Activated gamma-delta T cell treated with anti-CD3 and anti-CD28 coated beads, Interleukin-2, amount 50 U/mL, for 16 hours (primary cell): ENCODE results near the gene ALG1.
"Not testable (repeated sequence)": the region's sequence is repeated elsewhere in the genome, so short reads cannot be mapped to it uniquely, and the experiment has no call there.

ENCODE experiments used
- DNase-seq: peaks from one replicate; pipeline ENCODE4 v3.0.0-alpha.2; 2020; ENCODE audit warnings: low read depth

The ALG1 gene

GRCh38 chr16:5098221-5099159, 26.8 kb downstream of the ALG1 start:
- DNase-seq = peak; percentile 93

DNA sequence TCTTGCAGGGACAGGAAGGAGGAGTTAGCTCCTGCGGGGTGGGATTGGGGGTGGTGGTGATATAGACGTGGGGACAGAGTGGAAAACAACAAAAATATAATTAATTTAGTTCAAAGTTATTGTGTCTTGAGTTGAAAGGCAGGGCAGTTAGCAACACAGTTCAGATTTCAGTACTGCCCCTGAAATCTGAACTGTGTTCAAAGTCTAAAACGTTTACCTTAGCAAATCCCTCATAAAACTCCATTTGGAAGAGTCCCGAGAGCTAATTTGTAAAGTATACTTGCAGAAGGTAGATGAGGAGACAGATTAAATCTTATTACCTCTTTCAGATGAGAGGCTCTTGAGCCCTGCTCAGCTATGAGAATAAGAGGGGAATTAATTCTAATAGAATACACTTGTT, 27.5 kb downstream of the ALG1 start:
- not testable (repeated sequence) for DNase-seq

DNA sequence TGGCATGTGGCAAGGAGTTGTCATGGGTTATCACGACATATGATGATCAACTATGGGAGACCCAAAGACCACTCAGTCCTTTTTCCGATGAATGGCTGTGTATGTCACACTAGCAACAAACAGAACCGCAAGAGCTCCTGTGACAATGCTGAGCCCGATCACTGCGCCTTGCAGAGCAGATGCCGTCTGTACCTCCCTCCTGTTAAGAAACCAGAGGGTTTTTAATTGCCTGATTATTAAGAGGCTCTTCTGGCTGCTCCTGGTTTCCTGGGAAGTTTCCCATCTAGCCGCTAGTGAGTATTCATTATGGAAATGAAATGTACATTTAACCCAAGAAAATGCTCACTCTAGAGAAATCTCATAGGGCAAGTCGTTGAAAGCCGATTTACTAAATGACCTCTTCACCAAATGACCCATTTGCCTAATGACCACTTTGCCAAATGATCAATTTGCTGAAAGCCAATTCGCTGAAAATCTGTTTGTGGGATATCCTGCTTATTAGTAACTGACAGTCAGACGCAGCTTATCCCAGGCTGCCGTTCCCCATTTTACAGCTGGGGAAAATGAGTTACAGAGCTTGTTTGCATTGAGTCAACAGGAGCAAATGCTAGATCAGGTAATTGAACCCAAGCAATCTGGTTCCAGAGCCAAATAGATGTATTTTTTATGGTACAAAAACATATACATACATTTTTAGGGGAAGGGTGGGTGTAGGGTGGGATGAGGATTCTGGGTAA, 31.8 kb downstream of the ALG1 start:
- not testable (repeated sequence) for DNase-seq

DNA sequence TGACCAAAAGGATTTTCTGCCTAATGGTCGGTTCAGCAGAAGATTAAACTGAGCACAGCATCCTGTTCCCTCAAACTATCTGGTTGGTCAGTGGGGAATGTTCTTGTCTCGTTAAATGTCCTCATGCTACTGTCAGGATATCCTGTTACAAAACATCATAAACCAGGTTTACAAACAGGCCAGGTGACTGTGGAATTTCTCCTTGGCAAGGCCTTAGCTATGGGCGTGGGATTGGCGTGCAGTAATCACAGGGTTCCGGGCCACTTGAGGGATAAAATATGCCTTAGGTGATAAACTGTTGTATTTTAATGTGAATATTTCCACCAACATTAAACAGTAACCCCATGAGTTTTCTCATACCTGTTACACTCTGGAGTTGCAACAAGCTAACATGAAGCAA, 33.4 kb downstream of the ALG1 start:
- DNase-seq = not testable (repeated sequence)

DNA sequence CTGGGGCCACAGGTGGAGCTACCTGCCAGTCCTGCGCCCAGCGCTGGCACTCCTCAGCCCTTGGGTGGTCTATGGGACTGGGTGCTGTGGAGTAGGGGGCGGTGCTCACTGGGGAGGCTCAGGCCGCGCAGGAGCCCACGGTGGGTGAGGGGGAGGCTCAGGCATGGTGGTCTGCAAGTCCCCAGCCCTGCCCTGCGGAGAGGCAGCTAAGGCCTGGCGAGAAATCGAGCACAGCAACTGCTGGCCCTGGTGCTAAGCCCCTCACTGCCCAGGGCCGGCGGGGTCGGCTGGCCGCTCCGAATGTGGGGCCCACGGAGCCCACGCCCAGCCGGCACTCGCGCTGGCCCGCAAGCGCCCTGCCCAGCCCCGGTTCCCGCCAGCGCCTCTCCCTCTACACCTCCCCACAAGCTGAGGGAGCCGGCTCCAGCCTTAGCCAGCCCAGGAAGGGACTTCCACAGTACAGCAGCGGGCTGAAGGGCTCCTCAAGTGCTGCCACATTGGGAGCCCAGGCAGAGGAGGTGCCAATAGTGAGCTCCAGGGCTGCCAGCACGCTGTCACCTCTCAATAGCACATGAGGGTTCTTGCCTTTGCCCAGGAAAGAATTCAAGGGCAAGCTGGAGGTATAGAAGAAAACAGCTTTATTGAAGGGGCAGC, 37.0 kb downstream of the ALG1 start:
- no peak for DNase-seq

- DNase-seq = not testable (repeated sequence)
Measured at GRCh38 chr16:5110933-5111332, 39.3 kb downstream of the ALG1 start.

DNA sequence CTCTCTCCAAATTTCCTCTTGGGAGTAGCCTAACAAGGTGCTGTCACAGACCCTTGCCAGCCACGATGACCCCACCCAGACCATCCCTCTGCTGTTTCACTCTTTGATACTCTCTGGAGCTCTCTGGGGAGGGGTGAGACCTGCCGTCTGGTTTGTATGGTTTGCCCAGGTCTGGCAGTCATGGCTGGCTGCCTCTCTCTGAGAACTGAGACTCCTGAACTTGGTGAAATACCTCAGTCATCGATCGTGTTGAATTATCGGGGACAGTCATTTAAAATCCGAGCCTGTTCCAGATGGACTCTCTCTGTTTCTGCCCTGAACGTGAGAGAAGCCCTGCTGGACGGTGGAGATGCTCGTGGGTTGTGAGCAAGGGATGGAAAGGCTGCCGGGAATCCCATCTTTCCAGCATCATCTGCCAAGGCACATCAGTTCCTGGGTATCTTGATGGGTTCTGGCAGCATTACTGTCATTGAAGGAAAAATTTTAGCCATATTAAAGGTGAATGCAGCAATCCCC, 45.2 kb downstream of the ALG1 start:
- not testable (repeated sequence) for DNase-seq

DNA sequence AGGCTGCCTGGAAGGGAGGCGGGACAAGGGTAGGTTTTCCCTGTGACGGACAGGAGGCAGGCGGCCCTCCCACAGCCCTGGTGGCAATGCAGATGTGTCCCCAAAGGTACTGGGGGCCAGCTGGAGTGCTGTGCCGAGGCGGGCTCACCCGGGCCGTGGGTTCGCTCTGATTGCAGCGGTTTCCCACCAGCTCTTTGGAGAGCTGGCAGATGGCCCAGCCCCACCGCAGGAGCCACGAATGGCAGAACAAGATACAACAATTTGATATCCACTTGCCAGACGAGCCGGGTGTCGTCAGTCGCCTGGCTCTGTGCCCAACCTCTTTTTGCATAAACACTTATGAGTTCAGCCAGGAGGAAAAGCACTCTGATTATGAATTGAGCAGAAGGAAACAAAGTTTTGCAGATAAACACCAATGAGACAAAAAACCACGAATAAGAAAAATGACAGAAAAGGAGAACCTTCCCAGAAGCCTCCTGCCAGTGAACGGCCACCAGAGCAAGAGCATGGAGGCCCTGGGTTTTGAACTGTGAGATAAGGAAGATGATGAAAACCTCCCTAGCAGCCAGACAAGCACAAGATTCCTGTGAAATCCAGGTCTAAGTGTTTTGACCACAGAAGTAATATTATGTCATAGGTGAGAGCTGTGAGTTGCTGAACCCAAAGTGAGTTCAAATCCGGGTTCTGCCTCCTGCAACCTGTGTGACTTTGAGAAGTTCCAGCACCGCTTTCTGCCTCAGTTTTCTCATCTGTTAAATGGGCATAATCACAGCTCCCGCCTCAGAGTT, 45.9 kb downstream of the ALG1 start:
- DNase-seq = not testable (repeated sequence)

DNA sequence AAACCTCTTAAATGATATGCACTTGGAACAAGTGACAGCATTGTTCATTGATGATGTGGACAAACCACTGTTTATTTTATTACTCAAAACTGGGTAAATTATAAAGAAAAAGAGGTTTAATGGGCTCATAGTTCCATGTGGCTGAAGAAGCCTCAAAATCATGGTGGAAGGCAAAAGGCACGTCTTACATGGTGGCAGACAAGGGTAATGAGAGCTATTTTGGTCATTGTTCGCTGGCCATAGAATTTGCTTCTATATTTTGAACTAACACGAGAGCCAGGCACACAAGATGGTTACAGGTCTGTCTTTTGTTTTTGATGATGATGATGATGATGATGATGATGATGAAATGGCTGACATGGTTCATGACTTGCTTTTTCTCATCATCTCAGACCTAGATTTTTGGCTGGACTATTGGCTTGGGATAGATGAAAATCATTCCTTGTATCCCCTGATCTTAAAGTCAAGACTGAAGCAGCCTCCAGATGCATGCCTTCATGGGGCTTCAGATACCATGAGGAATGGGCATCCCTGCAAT, 59.9 kb downstream of the ALG1 start:
- not testable (repeated sequence) for DNase-seq

DNA sequence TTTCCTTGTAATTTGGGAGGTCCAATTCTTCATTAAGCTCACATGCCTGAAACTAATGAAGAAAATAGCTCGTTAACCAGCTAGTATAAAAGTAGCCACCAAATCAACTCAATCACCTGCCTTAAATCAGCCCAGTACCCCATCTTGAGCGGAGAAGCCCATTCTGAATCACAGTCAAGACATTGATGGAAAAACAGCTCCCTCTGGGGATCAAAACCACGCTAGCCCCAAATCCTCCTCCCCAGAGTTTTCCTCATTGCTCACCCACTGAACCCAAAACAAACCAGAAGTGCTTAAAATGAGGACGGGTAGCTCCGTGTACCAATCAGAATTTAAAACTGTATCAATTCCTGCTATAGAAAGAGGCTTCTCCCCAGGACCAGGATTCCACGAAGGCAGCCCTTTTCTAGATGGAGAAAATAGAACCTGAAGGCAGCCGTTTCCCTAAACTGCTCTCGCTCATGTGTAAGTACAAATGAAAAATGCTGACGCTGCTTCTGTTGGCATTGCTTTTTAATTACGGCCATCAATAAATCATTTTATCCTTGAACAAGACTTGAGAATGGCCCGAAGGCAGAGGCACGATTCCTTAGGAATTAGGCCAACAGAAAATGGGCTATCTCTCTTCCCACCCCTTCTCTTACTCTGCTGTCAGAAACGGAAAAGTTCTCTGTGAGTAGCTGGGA, 61.4 kb downstream of the ALG1 start:
- not testable (repeated sequence) for DNase-seq

- not testable (repeated sequence) for DNase-seq
Measured at GRCh38 chr16:5134739-5135452, 63.3 kb downstream of the ALG1 start.
